DMS 273 (cell line): ENCODE data around the gene ARID1B.

Source experiments
- DNase-seq: peaks from one replicate; lab custom pipeline; 2025; ENCODE audit not compliant: unreplicated experiment; lab: John Stamatoyannopoulos, UW

Gene ARID1B

DNA sequence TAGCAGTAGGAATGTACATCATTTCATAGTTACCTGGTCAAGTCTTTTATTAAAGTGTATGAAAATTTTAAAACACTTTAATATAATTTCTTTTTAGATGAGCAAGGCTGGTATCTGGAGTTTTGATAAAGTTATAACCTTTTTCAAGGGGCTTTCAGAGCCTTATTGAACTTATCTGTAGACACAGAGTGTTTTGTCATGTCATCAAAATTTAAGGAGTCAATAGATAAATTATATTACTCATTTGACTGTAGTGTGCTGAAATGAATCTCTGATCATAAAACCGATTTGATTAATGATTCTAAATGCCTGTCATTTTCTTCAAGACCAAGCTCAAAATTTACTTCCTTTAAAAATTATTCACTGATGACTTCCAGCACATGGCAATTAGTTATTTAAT, 125.6 kb downstream of the ARID1B start:
- DNase-seq, result no peak

DNA sequence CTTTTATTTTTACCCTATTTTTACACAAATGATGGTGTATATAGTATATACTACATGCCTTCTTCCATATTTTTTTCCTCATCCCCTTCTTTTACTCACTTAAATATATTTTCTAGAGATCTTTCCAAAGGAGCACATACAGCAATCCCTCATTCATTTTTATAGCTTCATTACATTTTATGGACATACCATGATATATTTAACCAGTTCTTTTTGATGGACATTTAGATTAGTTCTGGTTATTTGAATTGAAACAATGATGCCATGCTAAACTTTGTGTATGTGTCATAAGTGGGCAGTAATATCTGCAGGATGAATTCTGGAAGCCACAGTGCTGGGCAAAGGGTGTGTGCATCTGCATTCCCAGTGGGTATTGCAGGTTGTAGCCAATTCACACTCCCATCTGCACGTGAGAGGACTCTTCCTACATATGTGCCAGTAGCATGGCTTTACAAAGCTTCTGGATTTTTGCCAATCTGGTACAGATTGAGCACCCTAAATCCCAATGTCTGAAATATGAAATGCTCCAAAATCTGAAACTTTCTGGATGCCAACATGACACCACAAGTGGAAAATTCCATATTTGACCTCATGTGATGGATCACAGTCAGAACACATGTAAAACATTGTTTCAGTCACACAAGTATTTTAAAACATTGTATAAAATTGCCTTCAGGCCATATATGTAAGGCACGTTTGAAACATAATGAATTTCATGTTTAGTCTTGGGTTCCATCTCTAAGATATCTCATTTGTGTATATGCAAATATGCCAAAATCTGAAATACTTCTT, 127.2 kb downstream of the ARID1B start:
- no peak for DNase-seq

DNA sequence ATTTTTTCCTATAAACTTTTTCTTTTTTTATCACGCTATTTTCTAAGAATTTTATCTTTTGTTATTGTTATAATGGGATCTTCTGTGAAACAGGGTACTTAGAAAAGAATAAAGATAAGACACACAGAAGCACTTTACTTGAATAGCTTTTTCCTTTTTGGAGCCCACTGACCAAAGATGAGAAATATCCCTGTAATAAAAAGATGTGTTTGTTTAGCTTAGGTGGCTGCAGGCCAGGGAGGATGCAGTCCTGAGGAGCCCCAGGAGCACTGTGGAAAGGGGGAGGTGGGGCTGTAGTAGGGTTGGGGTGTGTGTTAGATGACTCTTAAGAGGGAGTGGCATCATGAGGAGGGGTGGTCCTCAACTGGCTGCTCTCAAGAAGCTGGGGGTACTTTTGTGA, 128.6 kb downstream of the ARID1B start:
- DNase-seq, result no peak

- no peak for DNase-seq
Measured at GRCh38 chr6:156906451-156906850, 129.3 kb downstream of the ARID1B start.

DNA sequence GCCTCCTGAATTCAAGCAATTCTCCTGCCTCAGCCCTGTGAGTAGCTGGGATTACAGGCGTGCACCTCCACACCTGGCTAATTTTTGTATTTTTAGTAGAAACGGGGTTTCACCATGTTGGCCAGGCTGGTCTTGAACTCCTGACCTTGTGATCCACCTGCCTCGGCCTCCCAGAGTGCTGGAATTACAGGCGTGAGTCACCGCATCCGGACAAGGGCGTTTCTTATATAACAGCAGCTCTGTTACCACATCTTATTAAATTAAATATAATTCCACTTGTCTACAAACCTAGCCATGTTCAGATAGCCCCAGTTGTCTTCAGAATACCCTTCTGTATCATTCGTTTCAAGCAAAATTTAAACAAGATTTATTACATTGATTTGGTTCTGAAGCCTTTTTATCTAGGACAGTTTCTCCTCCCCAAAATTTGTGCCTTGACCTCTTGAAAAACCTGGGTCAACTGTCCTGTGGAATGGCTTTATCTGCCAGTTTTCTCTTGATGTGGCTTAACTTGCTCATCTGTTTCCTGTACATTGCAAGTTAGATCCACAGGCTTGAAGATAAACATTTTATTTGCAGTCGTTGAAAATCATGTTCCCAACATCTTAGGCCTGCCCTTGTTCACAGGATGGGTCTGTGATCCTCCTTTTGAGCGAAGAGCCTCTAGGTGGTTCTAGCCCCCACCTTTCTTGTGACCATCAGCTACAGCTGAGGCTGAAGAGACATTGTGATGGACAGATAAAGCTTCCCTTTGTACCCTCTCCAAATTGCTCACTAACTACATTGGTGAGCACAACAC, 132.2 kb downstream of the ARID1B start:
- DNase-seq, result no peak

GRCh38 chr6:156910011-156910334, 132.8 kb downstream of the ARID1B start:
- DNase-seq, result no peak

- no peak for DNase-seq
Measured at GRCh38 chr6:156910938-156911337, 133.8 kb downstream of the ARID1B start.

DNA sequence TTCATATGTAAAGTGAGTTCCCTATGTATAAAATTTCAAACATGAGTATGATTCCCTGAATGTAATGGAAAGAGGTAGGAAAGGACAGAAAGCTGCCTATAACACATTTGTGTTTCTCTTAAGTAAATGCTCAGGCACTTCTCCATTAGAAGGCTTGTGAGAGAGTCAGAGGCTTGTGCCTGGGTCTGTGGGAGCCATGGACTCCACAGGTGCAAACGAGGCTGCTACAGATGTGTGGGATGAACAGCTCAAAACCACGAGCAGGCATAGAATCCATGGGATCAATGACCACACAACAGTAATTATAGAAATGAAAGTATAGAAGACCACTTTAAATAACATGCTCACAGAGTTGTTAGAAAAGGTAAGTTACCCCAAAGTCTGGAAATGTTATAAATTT, 134.4 kb downstream of the ARID1B start:
- DNase-seq, result no peak

DNA sequence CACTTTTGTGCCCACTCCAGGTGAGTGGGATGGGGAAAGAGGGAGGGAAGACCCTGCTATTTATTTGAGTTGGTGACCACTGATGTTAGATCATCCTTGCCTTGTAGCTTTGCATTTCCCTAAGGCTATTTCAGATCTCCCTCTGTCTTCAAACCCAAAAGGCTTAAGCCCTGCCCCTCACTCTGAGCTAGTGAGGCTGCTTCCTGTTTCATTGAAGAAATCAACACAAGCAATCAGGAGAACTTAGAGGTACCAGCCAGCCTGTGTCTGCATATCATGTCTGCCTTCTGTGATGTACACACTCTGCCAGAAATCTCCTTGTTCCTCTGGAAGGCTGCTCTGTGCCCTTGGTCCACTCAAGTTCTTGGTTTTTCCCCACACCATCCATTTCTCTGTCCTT, 135.3 kb downstream of the ARID1B start:
- DNase-seq, result no peak

DNA sequence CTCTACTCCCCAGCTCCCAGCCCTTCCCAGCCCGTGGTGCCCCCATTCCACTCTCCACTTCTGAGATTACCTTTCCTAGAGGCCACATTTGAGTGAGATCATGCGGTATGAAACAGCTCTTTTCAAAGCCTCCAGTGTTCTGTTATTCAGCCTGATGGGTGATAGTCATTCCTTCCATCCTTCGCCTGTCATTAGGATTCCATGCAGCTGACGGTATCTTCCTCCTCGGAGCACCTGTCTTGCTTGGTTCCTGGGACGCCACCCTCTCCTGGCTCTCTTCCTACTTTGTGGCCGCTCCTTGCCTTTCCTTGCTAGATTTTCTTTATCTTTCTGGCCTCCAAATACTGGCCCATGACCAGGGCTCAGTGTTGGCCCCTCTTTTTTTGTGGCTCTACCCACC, 137.0 kb downstream of the ARID1B start:
- DNase-seq, result no peak

GRCh38 chr6:156916130-156916801, 139.1 kb downstream of the ARID1B start:
- DNase-seq, result no peak

- DNase-seq, result no peak
Measured at GRCh38 chr6:156917213-156917612, 140.0 kb downstream of the ARID1B start.

DNA sequence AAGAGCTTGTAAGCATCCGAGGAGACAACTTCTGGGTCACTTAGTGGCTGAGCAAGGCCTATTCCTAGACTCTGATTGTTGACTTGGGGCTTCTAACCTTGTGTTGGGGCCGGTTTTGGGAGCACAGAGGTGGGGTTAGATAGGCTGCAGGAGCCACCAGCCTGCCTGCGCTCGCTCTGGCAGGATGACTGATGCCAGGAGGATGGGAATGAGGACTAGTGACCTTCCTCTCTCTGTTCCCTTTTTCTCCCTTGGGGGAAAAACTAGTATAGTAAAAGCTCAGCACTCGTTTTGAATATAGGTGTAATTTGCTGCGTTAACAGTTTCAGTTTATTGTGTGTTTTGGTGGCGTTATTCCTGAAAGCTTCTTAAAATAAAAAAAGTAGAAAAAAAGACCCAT, 141.5 kb downstream of the ARID1B start:
- DNase-seq, result no peak

GRCh38 chr6:156919370-156919769, 142.2 kb downstream of the ARID1B start:
- no peak for DNase-seq

GRCh38 chr6:156919814-156920369, 142.7 kb downstream of the ARID1B start:
- peak; percentile 35 for DNase-seq

DNA sequence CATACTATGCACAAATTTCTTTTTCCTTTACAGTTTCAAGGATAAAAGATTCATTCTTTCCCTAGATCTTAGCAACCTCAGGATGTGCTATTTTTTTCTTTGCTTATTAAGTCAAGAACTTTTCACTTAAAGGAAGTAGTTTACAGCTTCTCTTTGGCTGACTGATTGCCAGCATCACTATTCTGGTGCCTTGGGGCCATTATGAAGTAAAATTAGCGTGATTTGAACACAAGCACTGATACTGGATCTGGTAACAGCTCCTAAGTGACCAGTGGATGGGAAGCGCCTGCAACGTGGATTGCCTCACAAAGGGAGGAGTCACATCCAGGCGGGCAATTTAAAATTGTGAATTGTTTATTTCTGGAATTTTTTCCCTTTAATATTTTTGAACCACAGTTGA, 147.1 kb downstream of the ARID1B start:
- DNase-seq, result no peak

DNA sequence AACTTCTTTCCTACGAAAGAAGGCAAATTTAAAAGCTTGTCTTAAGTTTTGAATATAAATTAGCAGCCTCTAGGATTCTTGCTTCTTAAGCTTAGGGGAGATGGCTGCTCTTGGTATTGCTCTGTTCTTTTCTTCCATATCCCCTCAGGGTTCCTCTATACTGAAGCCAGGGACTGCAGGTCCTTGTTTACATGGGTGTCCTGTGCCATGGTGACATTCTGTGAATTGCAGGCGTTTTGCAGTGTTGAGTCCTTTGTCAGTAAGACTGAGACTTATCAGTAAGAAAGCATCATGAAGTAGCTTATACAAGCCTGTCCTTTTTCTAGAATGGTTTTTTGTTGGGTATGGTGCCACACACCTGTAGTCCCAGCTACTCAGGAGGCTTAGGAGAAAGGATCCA, 147.8 kb downstream of the ARID1B start:
- no peak for DNase-seq

DNA sequence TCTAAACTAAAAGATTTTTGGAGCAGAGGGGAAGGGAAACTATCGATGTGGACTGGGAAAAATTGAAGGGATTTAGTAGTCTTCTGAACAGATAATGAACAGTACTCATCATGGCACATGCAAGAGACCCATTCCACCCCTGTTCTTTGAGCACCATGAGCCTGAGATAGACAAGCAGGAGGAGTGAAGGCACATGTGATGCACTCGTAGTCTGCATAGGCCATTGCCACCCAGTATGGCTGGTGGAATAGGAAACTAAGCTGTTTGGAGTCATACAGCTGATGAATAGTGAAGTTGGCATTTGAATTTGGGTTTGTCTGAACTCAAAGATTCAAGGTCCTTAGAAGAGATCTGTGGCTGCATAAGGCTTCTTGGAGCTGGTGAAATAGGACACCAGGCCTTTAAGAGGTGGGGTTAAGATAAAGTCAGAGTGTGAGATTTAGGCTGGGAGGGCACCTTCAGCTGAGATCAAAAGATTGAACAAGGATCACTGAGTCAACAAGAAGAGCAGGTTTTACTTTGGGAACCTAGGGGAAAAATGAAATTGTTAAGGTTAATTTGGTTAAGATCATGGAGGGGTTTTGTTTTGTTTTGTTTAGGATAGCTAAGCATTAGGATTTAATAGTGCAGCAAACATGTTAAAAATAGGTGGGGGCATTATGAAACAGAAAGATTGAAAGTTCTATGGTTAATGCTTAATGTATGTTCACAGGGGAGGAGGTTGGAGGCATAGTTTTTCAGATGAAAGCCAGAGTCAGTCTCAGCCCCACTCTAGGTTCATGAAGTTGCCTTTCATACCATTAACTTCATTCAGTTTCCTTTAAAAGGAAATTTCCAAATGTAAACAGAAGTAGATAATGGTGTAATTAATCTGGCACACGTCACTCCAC, 148.8 kb downstream of the ARID1B start:
- DNase-seq, result peak; percentile 8

DNA sequence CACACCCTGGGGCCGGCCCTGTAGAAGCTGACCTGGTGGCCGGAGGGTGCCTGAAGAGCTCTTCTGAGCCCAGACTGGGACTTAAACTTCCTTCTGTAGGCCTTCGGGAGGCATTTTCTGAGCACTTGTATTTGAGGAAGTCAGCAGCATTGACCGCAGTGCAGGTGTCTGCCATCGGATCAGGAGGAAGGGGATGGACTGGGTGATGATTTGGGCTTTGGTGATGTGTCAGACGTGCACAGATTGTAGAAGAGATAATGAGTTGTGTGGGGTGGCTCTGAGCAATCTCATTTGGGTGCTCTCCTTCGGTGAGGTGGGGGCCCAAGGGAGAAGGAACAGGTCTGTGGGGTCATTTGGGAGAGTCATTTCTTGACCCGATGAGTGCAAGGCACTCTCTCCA, 150.9 kb downstream of the ARID1B start:
- no peak for DNase-seq

DNA sequence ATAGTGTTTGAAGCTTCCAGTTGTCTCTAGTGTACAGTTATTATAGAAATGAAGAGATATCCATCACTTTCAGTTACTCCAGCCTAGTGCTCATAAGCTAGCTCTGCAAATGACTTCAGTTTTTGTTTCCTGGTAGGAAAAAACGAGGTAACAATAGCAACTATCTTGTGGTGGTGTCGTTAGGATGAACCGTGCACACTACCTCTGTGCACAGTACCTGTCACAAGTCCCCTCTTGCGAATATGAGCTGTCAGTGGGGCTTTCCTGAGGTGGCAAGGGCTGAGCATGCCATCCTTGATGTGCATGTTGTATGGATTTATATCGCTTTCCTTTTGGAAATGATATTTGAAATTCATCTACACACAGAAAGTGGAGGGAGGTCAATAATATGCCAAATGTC, 151.8 kb downstream of the ARID1B start:
- no peak for DNase-seq

DNA sequence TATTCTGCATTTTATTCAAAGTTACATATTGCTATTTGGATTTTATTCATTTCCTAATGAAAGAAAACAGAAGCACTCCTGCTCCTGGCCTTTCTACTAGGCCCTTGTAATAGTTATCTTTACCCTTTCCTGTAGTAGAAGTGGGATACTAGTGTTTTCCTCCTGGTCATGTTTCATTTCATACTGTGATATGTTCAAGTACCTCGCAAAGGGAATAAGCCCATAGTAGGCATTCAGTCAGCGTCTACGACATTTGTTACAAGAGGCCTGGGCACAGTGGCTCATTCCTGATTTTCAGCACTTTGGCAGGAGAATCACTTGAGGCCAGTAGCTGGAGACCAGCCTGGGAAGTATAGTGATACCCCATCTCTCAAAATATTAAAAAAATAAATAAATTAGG, 154.1 kb downstream of the ARID1B start:
- DNase-seq, result no peak
